Activated T-helper 17 cell treated with anti-CD3 and anti-CD28 coated beads, Interleukin-2, amount 50 U/mL, for 72 hours (primary cell): ENCODE data around the gene SLC30A7. TPM values are rescaled to one million over a fixed set of nuclear protein-coding genes. Genes with fewer than 3 reads are reported as not detected.

Experiments used
- ATAC-seq: fragments of 150-1000 bp; cut with Tn5 transposase; replicated peaks from 2 replicates; pipeline ENCODE4 v1.10.0; 2021; ENCODE audit warnings: mild to moderate bottlenecking, moderate library complexity
- H3K27ac Mint-ChIP-seq: one replicate; pipeline ENCODE4 v1.8.0; 2022; ENCODE audit warnings: mixed read lengths
- H3K27me3 Mint-ChIP-seq: one replicate; pipeline ENCODE4 v1.8.0; 2022; ENCODE audit warnings: mixed read lengths
- H3K36me3 Mint-ChIP-seq: one replicate; pipeline ENCODE4 v1.8.0; 2022; ENCODE audit warnings: low read depth, mild to moderate bottlenecking, mixed read lengths
- H3K4me1 Mint-ChIP-seq: one replicate; pipeline ENCODE4 v1.8.0; 2022; ENCODE audit warnings: mixed read lengths
- H3K4me3 Mint-ChIP-seq: one replicate; pipeline ENCODE4 v1.8.0; 2022; ENCODE audit warnings: mild to moderate bottlenecking, mixed read lengths
- H3K9me3 Mint-ChIP-seq: one replicate; pipeline ENCODE4 v1.8.0; 2022; ENCODE audit warnings: mixed read lengths
- total RNA-seq, 2 donors: library from RNA; stranded (reverse); gene quantifications; one replicate each; pipeline ENCODE4 v1.2.3, GENCODE V29; 2022

Gene SLC30A7
- total RNA-seq, 2 donors from 2014 or later = 39.1 to 51.6 TPM

- peaks cover 14% of the 10 kb centered on the region for H3K4me1 Mint-ChIP-seq
- H3K27me3 Mint-ChIP-seq = no peaks in the 10 kb centered on the region
- H3K27ac Mint-ChIP-seq = no peak overlapping the region
- no peak overlapping the region for H3K4me3 Mint-ChIP-seq
- H3K9me3 Mint-ChIP-seq = no peaks in the 10 kb centered on the region
- H3K36me3 Mint-ChIP-seq = peaks cover 67% of the 10 kb centered on the region
- ATAC-seq = peak; percentile 56
Measured at GRCh38 chr1:100959502-100960060, 63.7 kb downstream of the SLC30A7 start.

- Mint-ChIP-seq H3K27ac (no peak overlapping the region), H3K36me3 (peaks cover 72% of the 10 kb centered on the region), H3K27me3 (no peaks in the 10 kb centered on the region), H3K4me1 (peaks cover 14% of the 10 kb centered on the region), H3K9me3 (no peaks in the 10 kb centered on the region), H3K4me3 (no peak overlapping the region)
- no peak for ATAC-seq
Measured at GRCh38 chr1:100960098-100960497, 64.2 kb downstream of the SLC30A7 start.

GRCh38 chr1:100968621-100969020 lies 72.7 kb downstream of the SLC30A7 start:
- ATAC-seq = no peak
- peaks cover 95% of the 10 kb centered on the region for H3K36me3 Mint-ChIP-seq
- peaks cover 19% of the 10 kb centered on the region for H3K4me1 Mint-ChIP-seq
- no peak overlapping the region for H3K4me3 Mint-ChIP-seq
- H3K27me3 Mint-ChIP-seq = no peaks in the 10 kb centered on the region
- H3K27ac Mint-ChIP-seq = no peak overlapping the region
- H3K9me3 Mint-ChIP-seq = no peaks in the 10 kb centered on the region

- no peaks in the 10 kb centered on the region for H3K27me3 Mint-ChIP-seq
- H3K9me3 Mint-ChIP-seq = no peaks in the 10 kb centered on the region
- H3K4me1 Mint-ChIP-seq = peaks cover 22% of the 10 kb centered on the region
- peaks cover 95% of the 10 kb centered on the region for H3K36me3 Mint-ChIP-seq
- H3K27ac Mint-ChIP-seq = no peak overlapping the region
- ATAC-seq = no peak
- no peak overlapping the region for H3K4me3 Mint-ChIP-seq
Measured at GRCh38 chr1:100969327-100969726, 73.4 kb downstream of the SLC30A7 start.

- Mint-ChIP-seq H3K27ac (peak overlapping the region; percentile 56), H3K4me1 (peaks cover 22% of the 10 kb centered on the region), H3K4me3 (no peak overlapping the region), H3K9me3 (no peaks in the 10 kb centered on the region), H3K27me3 (no peaks in the 10 kb centered on the region), H3K36me3 (peaks cover 95% of the 10 kb centered on the region)
- ATAC-seq = no peak
Measured at GRCh38 chr1:100971021-100971420, 75.1 kb downstream of the SLC30A7 start.

GRCh38 chr1:100972185-100972584 lies 76.3 kb downstream of the SLC30A7 start:
- H3K9me3 Mint-ChIP-seq = no peaks in the 10 kb centered on the region
- H3K4me3 Mint-ChIP-seq = no peak overlapping the region
- no peak overlapping the region for H3K27ac Mint-ChIP-seq
- peaks cover 95% of the 10 kb centered on the region for H3K36me3 Mint-ChIP-seq
- no peaks in the 10 kb centered on the region for H3K27me3 Mint-ChIP-seq
- ATAC-seq = no peak
- H3K4me1 Mint-ChIP-seq = peaks cover 22% of the 10 kb centered on the region

GRCh38 chr1:100976936-100977335 lies 81.0 kb downstream of the SLC30A7 start:
- peaks cover 100% of the 10 kb centered on the region for H3K36me3 Mint-ChIP-seq
- no peak for ATAC-seq
- H3K9me3 Mint-ChIP-seq = no peaks in the 10 kb centered on the region
- H3K4me3 Mint-ChIP-seq = no peak overlapping the region
- H3K4me1 Mint-ChIP-seq = peaks cover 12% of the 10 kb centered on the region
- H3K27me3 Mint-ChIP-seq = no peaks in the 10 kb centered on the region
- no peak overlapping the region for H3K27ac Mint-ChIP-seq

GRCh38 chr1:100979631-100980030 lies 83.7 kb downstream of the SLC30A7 start:
- peaks cover 100% of the 10 kb centered on the region for H3K36me3 Mint-ChIP-seq
- H3K4me1 Mint-ChIP-seq = no peaks in the 10 kb centered on the region
- no peaks in the 10 kb centered on the region for H3K9me3 Mint-ChIP-seq
- H3K27ac Mint-ChIP-seq = no peak overlapping the region
- H3K27me3 Mint-ChIP-seq = no peaks in the 10 kb centered on the region
- H3K4me3 Mint-ChIP-seq = no peak overlapping the region
- ATAC-seq = no peak

GRCh38 chr1:100982793-100983192 lies 86.9 kb downstream of the SLC30A7 start:
- Mint-ChIP-seq H3K27me3 (no peaks in the 10 kb centered on the region), H3K4me3 (no peak overlapping the region), H3K9me3 (no peaks in the 10 kb centered on the region), H3K4me1 (no peaks in the 10 kb centered on the region), H3K36me3 (peaks cover 90% of the 10 kb centered on the region), H3K27ac (no peak overlapping the region)
- ATAC-seq = no peak

- peaks cover 5% of the 10 kb centered on the region for H3K4me1 Mint-ChIP-seq
- H3K4me3 Mint-ChIP-seq = no peak overlapping the region
- H3K36me3 Mint-ChIP-seq = peaks cover 90% of the 10 kb centered on the region
- ATAC-seq = no peak
- no peaks in the 10 kb centered on the region for H3K27me3 Mint-ChIP-seq
- no peak overlapping the region for H3K27ac Mint-ChIP-seq
- H3K9me3 Mint-ChIP-seq = no peaks in the 10 kb centered on the region
Measured at GRCh38 chr1:100988121-100988520, 92.2 kb downstream of the SLC30A7 start.

- Mint-ChIP-seq H3K4me3 (no peak overlapping the region), H3K27me3 (no peaks in the 10 kb centered on the region), H3K27ac (no peak overlapping the region), H3K36me3 (peaks cover 81% of the 10 kb centered on the region), H3K4me1 (peaks cover 5% of the 10 kb centered on the region), H3K9me3 (no peaks in the 10 kb centered on the region)
- ATAC-seq = no peak
Measured at GRCh38 chr1:100989306-100990077, 93.6 kb downstream of the SLC30A7 start.

- peaks cover 85% of the 10 kb centered on the region for H3K36me3 Mint-ChIP-seq
- no peak overlapping the region for H3K27ac Mint-ChIP-seq
- H3K27me3 Mint-ChIP-seq = no peaks in the 10 kb centered on the region
Measured at GRCh38 chr1:100995198-100995988, 99.5 kb downstream of the SLC30A7 start.

GRCh38 chr1:100998426-100998825 lies 102.5 kb downstream of the SLC30A7 start:
- peaks cover 72% of the 10 kb centered on the region for H3K36me3 Mint-ChIP-seq
- H3K27me3 Mint-ChIP-seq = no peaks in the 10 kb centered on the region
- ATAC-seq = no peak
- no peak overlapping the region for H3K27ac Mint-ChIP-seq
- H3K9me3 Mint-ChIP-seq = no peaks in the 10 kb centered on the region
- no peak overlapping the region for H3K4me3 Mint-ChIP-seq
- H3K4me1 Mint-ChIP-seq = peaks cover 4% of the 10 kb centered on the region

More at GRCh38 chr1:100995198-100995988, 99.5 kb downstream of the SLC30A7 start:
- H3K9me3 Mint-ChIP-seq = no peaks in the 10 kb centered on the region
- ATAC-seq = no peak
- H3K4me3 Mint-ChIP-seq = no peak overlapping the region
- H3K4me1 Mint-ChIP-seq = no peaks in the 10 kb centered on the region

- peaks cover 64% of the 10 kb centered on the region for H3K36me3 Mint-ChIP-seq
- H3K27me3 Mint-ChIP-seq = no peaks in the 10 kb centered on the region
- peaks cover 1% of the 10 kb centered on the region for H3K9me3 Mint-ChIP-seq
- ATAC-seq = no peak
- no peak overlapping the region for H3K27ac Mint-ChIP-seq
- no peak overlapping the region for H3K4me3 Mint-ChIP-seq
- H3K4me1 Mint-ChIP-seq = peaks cover 6% of the 10 kb centered on the region
Measured at GRCh38 chr1:101000131-101000873, 104.4 kb downstream of the SLC30A7 start.
